Tibial artery (tissue), 4 donors: ENCODE data around the gene GDF15.

Source experiments
- DNase-seq, 2 donors: peaks; one replicate each; pipeline ENCODE4 v3.0.0-alpha.2; 2019
- H3K27ac ChIP-seq, 2 donors: fragments of 200-600 bp; sonication (generic) in 1 of 2; 1 replicate in 1 of 2; 2 replicates in 1 of 2; pipeline ENCODE4 v1.5.1; 2018 to 2019; ENCODE audit warnings: mild to moderate bottlenecking in 1 of 2
- H3K27me3 ChIP-seq, 2 donors: fragments of 200-600 bp; sonication (generic) in 1 of 2; one replicate each; pipeline versions ENCODE4 v1.5.1 to v1.6.0; 2016 to 2019
- H3K36me3 ChIP-seq, 3 donors: fragments of 200-600 bp; sonication (generic) in 2 of 3; one replicate each; pipeline ENCODE4 v1.5.1; 2016 to 2019; ENCODE audit warnings: mild to moderate bottlenecking in 2 of 3
- H3K4me1 ChIP-seq, 4 donors: fragments of 200-600 bp; sonication (generic) in 2 of 4; 1 replicate in 3 of 4; 2 replicates in 1 of 4; pipeline ENCODE4 v1.5.1; 2016 to 2019
- H3K4me3 ChIP-seq, 2 donors: fragments of 200-600 bp; sonication (generic) in 1 of 2; 1 replicate in 1 of 2; 2 replicates in 1 of 2; pipeline ENCODE4 v1.5.1; 2018 to 2019; ENCODE audit warnings: mild to moderate bottlenecking in 2 of 2
- H3K9me3 ChIP-seq, 3 donors: fragments of 200-600 bp; sonication (generic) in 1 of 3; one replicate each; pipeline ENCODE4 v1.5.1; 2016 to 2019
- CTCF ChIP-seq, 2 experiments: fragments of 200-600 bp in 1 of 2; fragments of 450-650 bp in 1 of 2; IDR thresholded peaks; one replicate each; pipeline ENCODE4 v1.5.1; 2017 to 2019; ENCODE audit warnings: antibody characterized with exemption in 2 of 2, mild to moderate bottlenecking in 1 of 2, moderate library complexity in 1 of 2
- intact Hi-C: fragments of 100-400 bp; cut with DNase I; formaldehyde crosslinking; loops from one replicate; pipeline ENCODE4 v1.15.0; 2023; ENCODE audit warnings: low total_unique reads

Gene GDF15

GRCh38 chr19:18428173-18428786 lies 42.3 kb downstream of the GDF15 start:
- peak overlapping the region; percentile 66 to 73 for H3K27ac ChIP-seq
- TF ChIP-seq CTCF (IDR thresholded peaks at IDR 0.05), result no peak
- peaks cover 0 to 6% of the 10 kb centered on the region in 2 donors for H3K27me3 ChIP-seq
- intact Hi-C loops, result no loop called here
- peaks cover 0 to 12% (median 0%) of the 10 kb centered on the region in 3 donors for H3K36me3 ChIP-seq
- H3K4me1 ChIP-seq, result peaks cover 0 to 57% (median 43%) of the 10 kb centered on the region in 4 donors
- H3K4me3 ChIP-seq, result peak overlapping the region in 1 of 2 donors; percentile 51
- H3K9me3 ChIP-seq, result no peaks in the 10 kb centered on the region
- DNase-seq, result no peak

- no peak for TF ChIP-seq CTCF (IDR thresholded peaks at IDR 0.05)
- peak in 1 of 2 donors; percentile 87 for DNase-seq
- Histone ChIP-seq H3K4me3 (peak overlapping the region; percentile 42 to 51), H3K27ac (peak overlapping the region; percentile 66 to 73), H3K4me1 (peaks cover 0 to 56% (median 46%) of the 10 kb centered on the region in 4 donors), H3K36me3 (peaks cover 0 to 12% (median 0%) of the 10 kb centered on the region in 3 donors), H3K9me3 (no peaks in the 10 kb centered on the region), H3K27me3 (peaks cover 0 to 8% of the 10 kb centered on the region in 2 donors)
- intact Hi-C loops, result no loop called here
Observed at GRCh38 chr19:18428787-18429674, 43.1 kb downstream of the GDF15 start.

- H3K4me3 ChIP-seq, result peak overlapping the region in 1 of 2 donors; percentile 51
- H3K27me3 ChIP-seq, result peaks cover 0 to 8% of the 10 kb centered on the region in 2 donors
- intact Hi-C loops, result no loop called here
- no peaks in the 10 kb centered on the region for H3K9me3 ChIP-seq
- H3K27ac ChIP-seq, result peak overlapping the region; percentile 66 to 73
- no peak for TF ChIP-seq CTCF (IDR thresholded peaks at IDR 0.05)
- peaks cover 0 to 14% (median 2%) of the 10 kb centered on the region in 3 donors for H3K36me3 ChIP-seq
- H3K4me1 ChIP-seq, result peaks cover 0 to 55% (median 48%) of the 10 kb centered on the region in 4 donors
- no peak for DNase-seq
Observed at GRCh38 chr19:18429717-18430416, 43.9 kb downstream of the GDF15 start.

GRCh38 chr19:18430417-18431144 lies 44.6 kb downstream of the GDF15 start:
- intact Hi-C loops, result no loop called here
- H3K27ac ChIP-seq, result peak overlapping the region in 1 of 2 donors; percentile 73
- peaks cover 1 to 21% (median 9%) of the 10 kb centered on the region in 3 donors for H3K36me3 ChIP-seq
- no peak for TF ChIP-seq CTCF (IDR thresholded peaks at IDR 0.05)
- H3K27me3 ChIP-seq, result peaks cover 0 to 8% of the 10 kb centered on the region in 2 donors
- DNase-seq, result peak in 1 of 2 donors; percentile 67
- H3K4me1 ChIP-seq, result peaks cover 0 to 49% (median 45%) of the 10 kb centered on the region in 4 donors
- H3K9me3 ChIP-seq, result no peaks in the 10 kb centered on the region
- no peak overlapping the region for H3K4me3 ChIP-seq
